ENCODE measurements around the gene SLC7A14. TPM values are rescaled to one million over a fixed set of nuclear protein-coding genes. Genes with fewer than 3 reads are reported as not detected.

The SLC7A14 gene
- total and polyA plus RNA-seq, 2 donors = 0.05 TPM

- Histone ChIP-seq H3K27me3 (ENCODE audit: control insufficient read depth in 2 of 2, insufficient read depth in 1 of 2, low read length in 1 of 2) (no peaks in the 10 kb centered on the region), H3K36me3 (ENCODE audit: control insufficient read depth in 2 of 2, insufficient read depth in 2 of 2, low read length in 1 of 2) (no peaks in the 10 kb centered on the region), H3K4me3 (ENCODE audit: low read length in 2 of 2) (no peak overlapping the region), H3K27ac (ENCODE audit: low read depth in 1 of 2, low read length in 1 of 2) (no peak overlapping the region), H3K9me3 (ENCODE audit: control insufficient read depth in 2 of 2, insufficient read depth in 1 of 2, low read length in 1 of 2) (no peaks in the 10 kb centered on the region), H3K4me1 (ENCODE audit: control insufficient read depth in 2 of 2, insufficient read depth in 2 of 2, low read length in 2 of 2) (no peaks in the 10 kb centered on the region)
- WGBS = 80% methylated on average over 6 of the region's 6 CpGs
- DNase-seq (ENCODE audit: low read depth in 6 of 9, low spot score in 9 of 9) = no peak
These were observed 54.8 kb downstream of the SLC7A14 start for GRCh38 chr3:170531054-170531453.

GRCh38 chr3:170529912-170530311, 56.0 kb downstream of the SLC7A14 start:
- Histone ChIP-seq H3K9me3 (ENCODE audit: control insufficient read depth in 2 of 2, insufficient read depth in 1 of 2, low read length in 1 of 2) (no peaks in the 10 kb centered on the region), H3K27me3 (ENCODE audit: control insufficient read depth in 2 of 2, insufficient read depth in 1 of 2, low read length in 1 of 2) (no peaks in the 10 kb centered on the region), H3K27ac (ENCODE audit: low read depth in 1 of 2, low read length in 1 of 2) (no peak overlapping the region), H3K4me3 (ENCODE audit: low read length in 2 of 2) (no peak overlapping the region), H3K4me1 (ENCODE audit: control insufficient read depth in 2 of 2, insufficient read depth in 2 of 2, low read length in 2 of 2) (no peaks in the 10 kb centered on the region), H3K36me3 (ENCODE audit: control insufficient read depth in 2 of 2, insufficient read depth in 2 of 2, low read length in 1 of 2) (no peaks in the 10 kb centered on the region)
- WGBS = 94% methylated on average over 4 of the region's 4 CpGs
- no peak for DNase-seq (ENCODE audit: low read depth in 6 of 9, low spot score in 9 of 9)

- Histone ChIP-seq H3K27me3 (ENCODE audit: control insufficient read depth in 2 of 2, insufficient read depth in 1 of 2, low read length in 1 of 2) (no peaks in the 10 kb centered on the region), H3K36me3 (ENCODE audit: control insufficient read depth in 2 of 2, insufficient read depth in 2 of 2, low read length in 1 of 2) (no peaks in the 10 kb centered on the region), H3K4me3 (ENCODE audit: low read length in 2 of 2) (no peak overlapping the region), H3K9me3 (ENCODE audit: control insufficient read depth in 2 of 2, insufficient read depth in 1 of 2, low read length in 1 of 2) (no peaks in the 10 kb centered on the region), H3K27ac (ENCODE audit: low read depth in 1 of 2, low read length in 1 of 2) (no peak overlapping the region), H3K4me1 (ENCODE audit: control insufficient read depth in 2 of 2, insufficient read depth in 2 of 2, low read length in 2 of 2) (no peaks in the 10 kb centered on the region)
- DNase-seq (ENCODE audit: low read depth in 6 of 9, low spot score in 9 of 9) = no peak
- WGBS = 82% methylated on average over 2 of the region's 2 CpGs
These were observed 56.5 kb downstream of the SLC7A14 start for GRCh38 chr3:170529346-170529745.

- WGBS = 89% methylated on average over 8 of the region's 8 CpGs
- H3K27me3 ChIP-seq (ENCODE audit: control insufficient read depth in 2 of 2, insufficient read depth in 1 of 2, low read length in 1 of 2) = no peaks in the 10 kb centered on the region
- H3K9me3 ChIP-seq (ENCODE audit: control insufficient read depth in 2 of 2, insufficient read depth in 1 of 2, low read length in 1 of 2) = no peaks in the 10 kb centered on the region
- H3K36me3 ChIP-seq (ENCODE audit: control insufficient read depth in 2 of 2, insufficient read depth in 2 of 2, low read length in 1 of 2) = no peaks in the 10 kb centered on the region
- H3K4me3 ChIP-seq (ENCODE audit: low read length in 2 of 2) = no peak overlapping the region
- no peak for DNase-seq (ENCODE audit: low read depth in 6 of 9, low spot score in 9 of 9)
- H3K27ac ChIP-seq (ENCODE audit: low read depth in 1 of 2, low read length in 1 of 2) = no peak overlapping the region
- H3K4me1 ChIP-seq (ENCODE audit: control insufficient read depth in 2 of 2, insufficient read depth in 2 of 2, low read length in 2 of 2) = no peaks in the 10 kb centered on the region
These were observed 57.1 kb downstream of the SLC7A14 start for GRCh38 chr3:170528726-170529125.

GRCh38 chr3:170524073-170524472, 61.8 kb downstream of the SLC7A14 start:
- Histone ChIP-seq H3K9me3 (ENCODE audit: control insufficient read depth in 2 of 2, insufficient read depth in 1 of 2, low read length in 1 of 2) (no peaks in the 10 kb centered on the region), H3K27ac (ENCODE audit: low read depth in 1 of 2, low read length in 1 of 2) (no peak overlapping the region)
- no peak for DNase-seq (ENCODE audit: low read depth in 6 of 9, low spot score in 9 of 9)

GRCh38 chr3:170523248-170523647, 62.6 kb downstream of the SLC7A14 start:
- Histone ChIP-seq H3K27ac (ENCODE audit: low read depth in 1 of 2, low read length in 1 of 2) (no peak overlapping the region), H3K9me3 (ENCODE audit: control insufficient read depth in 2 of 2, insufficient read depth in 1 of 2, low read length in 1 of 2) (no peaks in the 10 kb centered on the region), H3K4me1 (ENCODE audit: control insufficient read depth in 2 of 2, insufficient read depth in 2 of 2, low read length in 2 of 2) (no peaks in the 10 kb centered on the region), H3K4me3 (ENCODE audit: low read length in 2 of 2) (no peak overlapping the region), H3K27me3 (ENCODE audit: control insufficient read depth in 2 of 2, insufficient read depth in 1 of 2, low read length in 1 of 2) (no peaks in the 10 kb centered on the region), H3K36me3 (ENCODE audit: control insufficient read depth in 2 of 2, insufficient read depth in 2 of 2, low read length in 1 of 2) (no peaks in the 10 kb centered on the region)
- 41% methylated on average over 2 of the region's 2 CpGs for WGBS
- no peak for DNase-seq (ENCODE audit: low read depth in 6 of 9, low spot score in 9 of 9)

More at GRCh38 chr3:170524073-170524472, 61.8 kb downstream of the SLC7A14 start:
- no peaks in the 10 kb centered on the region for H3K4me1 ChIP-seq (ENCODE audit: control insufficient read depth in 2 of 2, insufficient read depth in 2 of 2, low read length in 2 of 2)
- no peak overlapping the region for H3K4me3 ChIP-seq (ENCODE audit: low read length in 2 of 2)
- no peaks in the 10 kb centered on the region for H3K27me3 ChIP-seq (ENCODE audit: control insufficient read depth in 2 of 2, insufficient read depth in 1 of 2, low read length in 1 of 2)
- H3K36me3 ChIP-seq (ENCODE audit: control insufficient read depth in 2 of 2, insufficient read depth in 2 of 2, low read length in 1 of 2) = no peaks in the 10 kb centered on the region

GRCh38 chr3:170522201-170522600, 63.7 kb downstream of the SLC7A14 start:
- no peaks in the 10 kb centered on the region for H3K4me1 ChIP-seq (ENCODE audit: control insufficient read depth in 2 of 2, insufficient read depth in 2 of 2, low read length in 2 of 2)
- H3K27ac ChIP-seq (ENCODE audit: low read depth in 1 of 2, low read length in 1 of 2) = no peak overlapping the region
- H3K36me3 ChIP-seq (ENCODE audit: control insufficient read depth in 2 of 2, insufficient read depth in 2 of 2, low read length in 1 of 2) = no peaks in the 10 kb centered on the region
- 88% methylated on average over 2 of the region's 2 CpGs for WGBS
- H3K27me3 ChIP-seq (ENCODE audit: control insufficient read depth in 2 of 2, insufficient read depth in 1 of 2, low read length in 1 of 2) = no peaks in the 10 kb centered on the region
- no peaks in the 10 kb centered on the region for H3K9me3 ChIP-seq (ENCODE audit: control insufficient read depth in 2 of 2, insufficient read depth in 1 of 2, low read length in 1 of 2)
- DNase-seq (ENCODE audit: low read depth in 6 of 9, low spot score in 9 of 9) = no peak
- no peak overlapping the region for H3K4me3 ChIP-seq (ENCODE audit: low read length in 2 of 2)

GRCh38 chr3:170520996-170521395, 64.9 kb downstream of the SLC7A14 start:
- DNase-seq (ENCODE audit: low read depth in 6 of 9, low spot score in 9 of 9) = no peak
- whole genome bisulfite sequencing = 48% methylated on average over 2 of the region's 2 CpGs

GRCh38 chr3:170517242-170517945, 68.5 kb downstream of the SLC7A14 start:
- 89% methylated on average over 3 of the region's 3 CpGs for WGBS
- Histone ChIP-seq H3K9me3 (ENCODE audit: control insufficient read depth in 2 of 2, insufficient read depth in 1 of 2, low read length in 1 of 2) (no peaks in the 10 kb centered on the region), H3K27ac (ENCODE audit: low read depth in 1 of 2, low read length in 1 of 2) (no peak overlapping the region), H3K27me3 (ENCODE audit: control insufficient read depth in 2 of 2, insufficient read depth in 1 of 2, low read length in 1 of 2) (no peaks in the 10 kb centered on the region), H3K4me1 (ENCODE audit: control insufficient read depth in 2 of 2, insufficient read depth in 2 of 2, low read length in 2 of 2) (no peaks in the 10 kb centered on the region), H3K4me3 (ENCODE audit: low read length in 2 of 2) (no peak overlapping the region), H3K36me3 (ENCODE audit: control insufficient read depth in 2 of 2, insufficient read depth in 2 of 2, low read length in 1 of 2) (no peaks in the 10 kb centered on the region)
- no peak for DNase-seq (ENCODE audit: low read depth in 6 of 9, low spot score in 9 of 9)

More at GRCh38 chr3:170520996-170521395, 64.9 kb downstream of the SLC7A14 start:
- H3K36me3 ChIP-seq (ENCODE audit: control insufficient read depth in 2 of 2, insufficient read depth in 2 of 2, low read length in 1 of 2) = no peaks in the 10 kb centered on the region
- no peak overlapping the region for H3K4me3 ChIP-seq (ENCODE audit: low read length in 2 of 2)
- no peaks in the 10 kb centered on the region for H3K4me1 ChIP-seq (ENCODE audit: control insufficient read depth in 2 of 2, insufficient read depth in 2 of 2, low read length in 2 of 2)
- no peak overlapping the region for H3K27ac ChIP-seq (ENCODE audit: low read depth in 1 of 2, low read length in 1 of 2)
- H3K9me3 ChIP-seq (ENCODE audit: control insufficient read depth in 2 of 2, insufficient read depth in 1 of 2, low read length in 1 of 2) = no peaks in the 10 kb centered on the region
- H3K27me3 ChIP-seq (ENCODE audit: control insufficient read depth in 2 of 2, insufficient read depth in 1 of 2, low read length in 1 of 2) = no peaks in the 10 kb centered on the region

Data from thymus (tissue), 11 donors.